Naive thymus-derived CD4-positive, alpha-beta T cell (primary cell): Measurements from ENCODE around the gene GORAB. TPM values are rescaled to one million over a fixed set of nuclear protein-coding genes. Genes with fewer than 3 reads are reported as not detected.

Source experiments
- ATAC-seq: fragments of 150-1000 bp; cut with Tn5 transposase; 2 replicates; pipeline ENCODE4 v1.10.0; 2021; ENCODE audit warnings: mild to moderate bottlenecking, moderate library complexity
- CTCF ChIA-PET: fragments of 350-600 bp; sonication (Branson Sonifier 250); formaldehyde crosslinking; loops from one replicate; lab custom pipeline; 2021; ENCODE audit warnings: antibody characterized with exemption; lab: Charles Lee
- POLR2A ChIA-PET: fragments of 350-600 bp; sonication (Branson Sonifier 250); formaldehyde crosslinking; loops from one replicate; lab custom pipeline; 2021; ENCODE audit warnings: antibody characterized with exemption, inconsistent platforms; lab: Charles Lee
- DNase-seq, 9 donors: peaks; one replicate each; pipeline versions ENCODE4 v3.0.0 to v3.0.0-alpha.2; 2020 to 2022; ENCODE audit warnings: mixed read lengths in 1 of 9
- H3K27ac ChIP-seq: one replicate; pipeline ENCODE4 v1.7.0; 2013; ENCODE audit warnings: mild to moderate bottlenecking, low read depth, low read length, moderate library complexity
- H3K27me3 ChIP-seq, 2 donors: one replicate each; pipeline ENCODE4 v1.7.0; 2013; ENCODE audit warnings: low read length in 2 of 2, mild to moderate bottlenecking in 2 of 2, moderate library complexity in 2 of 2; ENCODE audit not compliant: control insufficient read depth in 2 of 2, insufficient read depth in 2 of 2
- H3K36me3 ChIP-seq, 3 experiments: 1 replicate in 2 of 3; 2 replicates in 1 of 3; pipeline ENCODE4 v1.7.0; 2013; ENCODE audit warnings: low read length in 3 of 3, mild to moderate bottlenecking in 3 of 3, moderate library complexity in 1 of 3; ENCODE audit not compliant: insufficient read depth in 3 of 3, control insufficient read depth in 2 of 3
- H3K4me1 ChIP-seq, 2 donors: one replicate each; pipeline ENCODE4 v1.7.0; 2013; ENCODE audit warnings: low read length in 2 of 2, mild to moderate bottlenecking in 2 of 2, moderate library complexity in 1 of 2; ENCODE audit not compliant: control insufficient read depth in 2 of 2, insufficient read depth in 2 of 2
- H3K4me3 ChIP-seq: 2 replicates; pipeline ENCODE4 v1.7.0; 2013; ENCODE audit warnings: mild to moderate bottlenecking, low read length
- H3K9me3 ChIP-seq, 3 experiments: 1 replicate in 2 of 3; 2 replicates in 1 of 3; pipeline ENCODE4 v1.7.0; 2013; ENCODE audit warnings: low read length in 3 of 3; ENCODE audit not compliant: control insufficient read depth in 2 of 3
- H3K27ac Mint-ChIP-seq, 9 donors: one replicate each; pipeline ENCODE4 v1.8.0; 2020 to 2022; ENCODE audit warnings: mixed read lengths in 9 of 9, mild to moderate bottlenecking in 8 of 9, moderate library complexity in 5 of 9, inconsistent platforms in 2 of 9
- H3K27me3 Mint-ChIP-seq, 5 donors: one replicate each; pipeline ENCODE4 v1.8.0; 2021 to 2022; ENCODE audit warnings: mixed read lengths in 5 of 5, mild to moderate bottlenecking in 1 of 5
- H3K36me3 Mint-ChIP-seq, 5 donors: one replicate each; pipeline ENCODE4 v1.8.0; 2020 to 2022; ENCODE audit warnings: mixed read lengths in 5 of 5, mild to moderate bottlenecking in 3 of 5, inconsistent platforms in 1 of 5
- H3K4me1 Mint-ChIP-seq, 7 donors: one replicate each; pipeline ENCODE4 v1.8.0; 2020 to 2022; ENCODE audit warnings: mixed read lengths in 7 of 7, mild to moderate bottlenecking in 3 of 7, inconsistent platforms in 1 of 7
- H3K4me3 Mint-ChIP-seq, 10 donors: one replicate each; pipeline ENCODE4 v1.8.0; 2020 to 2022; ENCODE audit warnings: mild to moderate bottlenecking in 10 of 10, mixed read lengths in 10 of 10, moderate library complexity in 6 of 10, inconsistent platforms in 2 of 10
- H3K9me3 Mint-ChIP-seq, 11 donors: one replicate each; pipeline ENCODE4 v1.8.0; 2020 to 2022; ENCODE audit warnings: mixed read lengths in 11 of 11, mild to moderate bottlenecking in 4 of 11, inconsistent platforms in 1 of 11, moderate library complexity in 1 of 11
- intact Hi-C, 2 donors: fragments of 100-400 bp; cut with micrococcal nuclease; formaldehyde crosslinking; loops; one replicate each; pipeline ENCODE4 v1.15.1; 2023
- polyA plus RNA-seq, 2 donors: library from polyadenylated mRNA; unstranded; fragments of 300-500 nt; fragmentation: Illumina TruSeq; gene quantifications; one replicate each; pipeline ENCODE4 v1.2.3, GENCODE V29; 2021
- total RNA-seq, 6 experiments: library from RNA in 5 of 6; stranded (reverse) in 5 of 6; gene quantifications; 1 replicate in 5 of 6; 2 replicates in 1 of 6; pipeline ENCODE4 v1.2.3 and lab custom pipeline; 2021 to 2026

Gene GORAB
- total and polyA plus RNA-seq, 7 experiments from 2014 or later, result 4.6 to 25.3 (median 15.0) TPM

DNA sequence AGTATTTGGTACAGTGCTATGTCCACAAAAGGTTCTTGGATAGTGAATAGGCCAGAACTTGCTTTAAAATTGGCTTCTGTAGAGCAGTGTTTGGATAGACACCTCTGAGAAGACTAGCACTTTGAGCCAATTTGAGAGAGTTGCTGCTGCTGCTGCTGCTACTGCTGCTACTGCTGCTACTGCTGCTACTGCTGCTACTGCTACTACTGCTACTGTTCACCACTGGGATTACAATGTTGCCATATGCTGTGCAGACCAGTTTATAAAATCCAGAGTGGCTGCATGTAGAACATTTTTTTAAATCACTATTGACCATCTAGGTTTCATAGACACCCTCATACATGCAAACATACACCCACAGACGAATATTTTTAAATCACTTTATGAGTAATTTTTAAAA is 15.3 kb downstream of the GORAB start:
- CTCF ChIA-PET, result no interaction called here
- no peak overlapping the region for H3K27ac Mint-ChIP-seq
- H3K27me3 Mint-ChIP-seq, result no peaks in the 10 kb centered on the region
- H3K36me3 Mint-ChIP-seq, result peaks cover 38 to 78% (median 60%) of the 10 kb centered on the region in 5 donors
- Histone ChIP-seq H3K36me3 (peaks cover 13 to 62% (median 25%) of the 10 kb centered on the region in 3 experiments), H3K27me3 (no peaks in the 10 kb centered on the region), H3K9me3 (no peaks in the 10 kb centered on the region), H3K4me3 (no peak overlapping the region), H3K27ac (no peak overlapping the region), H3K4me1 (no peaks in the 10 kb centered on the region)
- H3K9me3 Mint-ChIP-seq, result peaks cover 0 to 4% (median 0%) of the 10 kb centered on the region in 11 donors
- no peak overlapping the region for H3K4me3 Mint-ChIP-seq
- intact Hi-C loops, result no loop called here
- ATAC-seq (no peak), DNase-seq (no peak)
- POLR2A ChIA-PET, result no interaction called here
- peaks cover 0 to 4% (median 0%) of the 10 kb centered on the region in 7 donors for H3K4me1 Mint-ChIP-seq

DNA sequence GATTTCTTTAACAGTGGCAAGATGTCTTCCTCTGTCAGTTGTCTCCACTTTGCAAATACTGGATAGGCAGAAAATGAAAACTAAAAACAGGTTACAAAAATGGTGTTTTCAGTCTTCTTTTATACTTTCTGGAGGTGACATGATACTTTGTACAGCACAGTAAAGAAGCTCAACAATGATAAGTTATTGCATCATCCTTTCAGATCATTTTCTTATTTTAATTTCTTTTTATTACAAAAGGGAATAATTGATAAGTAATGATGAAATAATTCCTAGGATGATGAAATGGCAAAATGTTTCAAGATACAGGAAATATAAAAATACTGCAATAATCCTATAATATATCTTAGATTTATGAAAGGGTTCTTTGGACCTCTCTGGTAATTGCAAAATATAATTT is 16.5 kb downstream of the GORAB start:
- no peaks in the 10 kb centered on the region for H3K4me1 ChIP-seq
- no peak overlapping the region for H3K27ac ChIP-seq
- H3K36me3 ChIP-seq, result peaks cover 13 to 57% (median 17%) of the 10 kb centered on the region in 3 experiments
- intact Hi-C loops, result no loop called here
- H3K4me3 ChIP-seq, result no peak overlapping the region
- H3K4me3 Mint-ChIP-seq, result no peak overlapping the region
- H3K4me1 Mint-ChIP-seq, result peaks cover 0 to 4% (median 0%) of the 10 kb centered on the region in 7 donors
- DNase-seq, result no peak
- CTCF ChIA-PET, result interaction anchor here (0.6 kb wide), 1 partner anchor 627 kb away, joined by 3 read pairs; no protein-coding TSS in a partner anchor
- no peaks in the 10 kb centered on the region for H3K9me3 ChIP-seq
- peaks cover 0 to 4% (median 0%) of the 10 kb centered on the region in 11 donors for H3K9me3 Mint-ChIP-seq
- peaks cover 34 to 75% (median 59%) of the 10 kb centered on the region in 5 donors for H3K36me3 Mint-ChIP-seq
- POLR2A ChIA-PET, result no interaction called here
- no peaks in the 10 kb centered on the region for H3K27me3 ChIP-seq
- no peak overlapping the region for H3K27ac Mint-ChIP-seq
- no peak for ATAC-seq
- no peaks in the 10 kb centered on the region for H3K27me3 Mint-ChIP-seq

DNA sequence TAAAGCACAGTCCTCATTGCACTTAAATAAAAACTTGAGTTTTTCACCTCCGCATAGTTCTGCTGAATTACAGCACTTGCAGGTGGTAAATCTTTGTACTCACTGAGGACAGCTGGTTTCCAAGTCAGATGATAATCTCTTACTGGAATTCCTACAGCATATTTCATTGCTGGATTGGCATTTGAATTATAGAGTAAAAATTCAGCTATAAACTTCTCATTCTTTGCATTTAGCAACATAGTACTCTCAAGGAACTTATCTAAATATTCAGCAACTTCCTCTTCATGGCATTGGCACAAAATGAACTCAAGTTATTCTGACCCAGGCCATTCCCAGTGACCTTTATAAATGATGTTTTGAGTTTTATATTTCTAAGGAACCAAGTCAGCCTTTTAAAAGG is 23.4 kb downstream of the GORAB start:
- DNase-seq, result no peak
- H3K27ac ChIP-seq, result no peak overlapping the region
- Mint-ChIP-seq H3K27ac (no peak overlapping the region), H3K9me3 (peaks cover 4 to 25% (median 10%) of the 10 kb centered on the region in 11 donors), H3K36me3 (peaks cover 10 to 23% (median 20%) of the 10 kb centered on the region in 5 donors), H3K27me3 (peaks cover 0 to 5% (median 0%) of the 10 kb centered on the region in 5 donors), H3K4me3 (no peak overlapping the region), H3K4me1 (peaks cover 0 to 4% (median 0%) of the 10 kb centered on the region in 7 donors)
- intact Hi-C loops, result no loop called here
- peaks cover 0 to 20% (median 3%) of the 10 kb centered on the region in 3 experiments for H3K36me3 ChIP-seq
- ChIA-PET POLR2A (no interaction called here), CTCF (no interaction called here)
- H3K9me3 ChIP-seq, result peaks cover 0 to 16% (median 0%) of the 10 kb centered on the region in 3 experiments
- no peak for ATAC-seq
- H3K27me3 ChIP-seq, result no peaks in the 10 kb centered on the region
- H3K4me3 ChIP-seq, result no peak overlapping the region
- H3K4me1 ChIP-seq, result no peaks in the 10 kb centered on the region

DNA sequence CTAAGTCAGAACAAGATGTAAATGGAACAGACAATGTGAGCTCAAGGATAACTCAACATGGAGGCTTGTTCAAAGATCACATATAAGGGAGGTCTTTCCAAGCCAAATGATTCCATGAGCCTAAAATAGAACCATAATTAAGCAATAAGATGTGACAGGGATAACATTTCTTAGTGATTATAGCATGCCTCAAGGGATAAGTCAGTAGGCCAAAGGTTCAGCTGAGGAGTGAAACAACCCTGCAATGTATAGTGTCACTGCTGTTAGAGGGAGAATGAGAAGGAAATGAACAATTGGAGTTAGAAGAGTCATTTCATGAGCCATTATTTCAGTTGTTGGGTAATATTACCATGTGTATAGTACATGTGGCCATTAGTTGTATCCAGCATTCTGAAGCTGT is 25.0 kb downstream of the GORAB start:
- H3K27ac Mint-ChIP-seq, result no peak overlapping the region
- H3K4me1 Mint-ChIP-seq, result peaks cover 0 to 2% (median 0%) of the 10 kb centered on the region in 7 donors
- no peak for ATAC-seq

DNA sequence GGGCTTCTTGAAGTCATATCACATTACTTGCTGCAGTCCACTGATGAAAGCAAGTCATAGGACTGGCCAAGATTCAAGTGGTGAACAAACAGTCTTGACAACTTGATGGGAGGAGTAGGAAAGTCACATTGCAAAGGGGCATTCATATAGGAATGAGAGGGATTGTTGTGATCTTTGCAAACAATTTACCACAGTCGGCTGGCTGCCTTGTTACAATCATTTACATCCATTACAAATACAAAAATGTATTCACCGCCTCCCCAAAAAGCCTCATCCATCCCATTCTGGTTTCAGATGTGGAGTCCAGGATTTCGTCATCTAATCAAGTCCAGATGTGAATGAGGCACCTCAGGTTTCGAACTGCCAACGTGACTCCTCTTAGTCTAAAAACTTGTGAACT is 26.8 kb downstream of the GORAB start:
- DNase-seq (no peak), ATAC-seq (no peak)
- Histone ChIP-seq H3K9me3 (peaks cover 0 to 16% (median 0%) of the 10 kb centered on the region in 3 experiments), H3K27me3 (no peaks in the 10 kb centered on the region), H3K4me3 (no peak overlapping the region), H3K36me3 (no peaks in the 10 kb centered on the region), H3K27ac (no peak overlapping the region), H3K4me1 (peaks cover 0 to 8% of the 10 kb centered on the region in 2 donors)
- ChIA-PET POLR2A (no interaction called here), CTCF (no interaction called here)
- Mint-ChIP-seq H3K36me3 (peaks cover 0 to 10% (median 5%) of the 10 kb centered on the region in 5 donors), H3K4me1 (peaks cover 0 to 15% (median 7%) of the 10 kb centered on the region in 7 donors), H3K4me3 (no peak overlapping the region), H3K9me3 (peaks cover 4 to 29% (median 10%) of the 10 kb centered on the region in 11 donors), H3K27me3 (peaks cover 0 to 13% (median 0%) of the 10 kb centered on the region in 5 donors), H3K27ac (no peak overlapping the region)
- intact Hi-C loops, result no loop called here

More for the DNA sequence above, 25.0 kb downstream of the GORAB start:
- Histone ChIP-seq H3K4me1 (no peaks in the 10 kb centered on the region), H3K27me3 (no peaks in the 10 kb centered on the region), H3K4me3 (no peak overlapping the region), H3K27ac (no peak overlapping the region), H3K9me3 (peaks cover 0 to 16% (median 0%) of the 10 kb centered on the region in 3 experiments), H3K36me3 (peaks cover 0 to 5% (median 0%) of the 10 kb centered on the region in 3 experiments)
- Mint-ChIP-seq H3K27me3 (peaks cover 0 to 5% (median 0%) of the 10 kb centered on the region in 5 donors), H3K9me3 (peaks cover 4 to 29% (median 10%) of the 10 kb centered on the region in 11 donors), H3K36me3 (peaks cover 8 to 16% (median 8%) of the 10 kb centered on the region in 5 donors), H3K4me3 (no peak overlapping the region)
- POLR2A ChIA-PET, result no interaction called here
- CTCF ChIA-PET, result no interaction called here
- intact Hi-C loops, result no loop called here
- no peak for DNase-seq

DNA sequence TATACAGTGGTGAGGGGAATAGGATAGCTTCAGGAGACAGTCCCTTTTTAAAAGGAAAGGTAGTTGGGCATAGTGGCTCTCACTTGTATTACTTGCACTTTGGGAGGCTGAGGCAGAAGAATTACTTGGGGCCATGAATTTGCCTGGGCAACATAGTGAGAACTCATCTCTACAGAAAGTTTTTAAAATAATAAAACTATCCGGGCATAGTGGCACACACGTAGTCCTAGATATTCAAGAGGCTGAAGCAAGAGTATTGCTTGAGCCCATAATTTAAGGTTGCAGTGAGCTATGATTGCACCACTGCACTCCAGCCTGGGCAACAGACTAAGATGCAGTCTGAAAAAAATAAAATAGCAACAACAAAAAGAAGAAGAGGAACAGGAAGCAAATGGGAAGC is 27.2 kb downstream of the GORAB start:
- H3K36me3 Mint-ChIP-seq, result peaks cover 0 to 10% (median 5%) of the 10 kb centered on the region in 5 donors
- intact Hi-C loops, result no loop called here
- CTCF ChIA-PET, result no interaction called here
- H3K27ac ChIP-seq, result no peak overlapping the region
- H3K4me3 Mint-ChIP-seq, result no peak overlapping the region
- no peaks in the 10 kb centered on the region for H3K27me3 ChIP-seq
- H3K27me3 Mint-ChIP-seq, result peaks cover 0 to 16% (median 0%) of the 10 kb centered on the region in 5 donors
- H3K4me1 Mint-ChIP-seq, result peaks cover 0 to 15% (median 7%) of the 10 kb centered on the region in 7 donors
- no peaks in the 10 kb centered on the region for H3K36me3 ChIP-seq
- ATAC-seq (no peak), DNase-seq (no peak)
- POLR2A ChIA-PET, result no interaction called here
- H3K4me1 ChIP-seq, result peaks cover 0 to 8% of the 10 kb centered on the region in 2 donors
- peaks cover 0 to 16% (median 0%) of the 10 kb centered on the region in 3 experiments for H3K9me3 ChIP-seq
- no peak overlapping the region for H3K27ac Mint-ChIP-seq
- H3K4me3 ChIP-seq, result no peak overlapping the region
- peaks cover 4 to 29% (median 10%) of the 10 kb centered on the region in 11 donors for H3K9me3 Mint-ChIP-seq
